Measurements from ENCODE around the gene TBC1D30.

DNA sequence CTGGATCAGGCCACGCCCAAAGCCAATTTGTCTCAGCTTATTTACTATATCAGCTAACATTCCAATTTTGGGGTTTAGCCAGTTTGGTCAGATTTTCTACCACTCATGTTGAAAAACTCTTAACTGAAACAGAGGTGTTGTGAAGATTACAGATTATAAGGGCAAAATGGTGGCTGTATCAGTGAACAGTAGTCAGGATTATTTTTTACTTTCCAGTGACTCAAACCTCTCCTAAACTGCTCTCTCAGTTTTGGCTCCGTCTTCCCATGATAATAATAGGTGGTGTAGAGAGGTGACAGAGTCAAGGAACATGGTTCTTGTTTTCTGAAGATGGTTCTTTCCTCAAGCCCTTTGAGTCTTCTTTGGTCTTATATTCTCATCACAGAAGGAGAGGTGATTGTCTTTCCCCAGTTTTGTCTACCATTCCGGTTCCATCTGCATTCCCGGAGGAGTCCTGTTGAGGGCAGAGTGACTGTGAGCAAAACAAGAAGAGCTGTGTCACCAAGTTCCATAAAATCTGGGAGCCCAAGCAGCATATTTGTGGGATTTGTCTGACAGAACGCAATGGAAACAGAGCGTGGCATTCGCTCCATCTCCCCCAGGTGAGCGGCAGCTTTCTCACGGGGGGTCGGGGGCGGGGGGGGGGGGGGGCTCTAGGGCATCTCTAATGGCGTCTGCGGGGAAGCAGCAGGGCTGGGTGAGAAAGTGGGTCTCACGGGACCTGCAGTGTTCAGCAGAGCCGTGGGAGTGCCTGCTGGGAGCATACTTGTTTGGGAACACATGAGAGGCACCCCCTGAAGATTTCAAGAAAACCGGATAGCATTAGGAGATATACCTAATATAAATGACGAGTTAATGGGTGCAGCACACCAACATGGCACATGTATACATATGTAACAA, 59.1 kb downstream of the TBC1D30 start:
- TF ChIP-seq GLIS3 (CRISPR knock-in tag; IDR thresholded peaks at IDR 0.05) (no peak), CREB5 (CRISPR knock-in tag; IDR thresholded peaks at IDR 0.05; ENCODE audit: low read depth) (no peak), TCF4 (CRISPR knock-in tag; IDR thresholded peaks at IDR 0.05; ENCODE audit: borderline replicate concordance) (no peak), RARB (CRISPR knock-in tag; IDR thresholded peaks at IDR 0.05) (no peak), SNAI2 (CRISPR knock-in tag; IDR thresholded peaks at IDR 0.05) (no peak), CSDC2 (CRISPR knock-in tag; IDR thresholded peaks at IDR 0.05) (no peak), BACH2 (CRISPR knock-in tag; IDR thresholded peaks at IDR 0.05; ENCODE audit: borderline replicate concordance) (no peak), ZC3H10 (CRISPR knock-in tag; IDR thresholded peaks at IDR 0.05) (no peak), ZFP30 (CRISPR knock-in tag; IDR thresholded peaks at IDR 0.05) (no peak), ZNF70 (CRISPR knock-in tag; IDR thresholded peaks at IDR 0.05) (no peak), TOX (CRISPR knock-in tag; IDR thresholded peaks at IDR 0.05; ENCODE audit: borderline replicate concordance) (no peak)
- TF ChIP-seq, protein P1, sequence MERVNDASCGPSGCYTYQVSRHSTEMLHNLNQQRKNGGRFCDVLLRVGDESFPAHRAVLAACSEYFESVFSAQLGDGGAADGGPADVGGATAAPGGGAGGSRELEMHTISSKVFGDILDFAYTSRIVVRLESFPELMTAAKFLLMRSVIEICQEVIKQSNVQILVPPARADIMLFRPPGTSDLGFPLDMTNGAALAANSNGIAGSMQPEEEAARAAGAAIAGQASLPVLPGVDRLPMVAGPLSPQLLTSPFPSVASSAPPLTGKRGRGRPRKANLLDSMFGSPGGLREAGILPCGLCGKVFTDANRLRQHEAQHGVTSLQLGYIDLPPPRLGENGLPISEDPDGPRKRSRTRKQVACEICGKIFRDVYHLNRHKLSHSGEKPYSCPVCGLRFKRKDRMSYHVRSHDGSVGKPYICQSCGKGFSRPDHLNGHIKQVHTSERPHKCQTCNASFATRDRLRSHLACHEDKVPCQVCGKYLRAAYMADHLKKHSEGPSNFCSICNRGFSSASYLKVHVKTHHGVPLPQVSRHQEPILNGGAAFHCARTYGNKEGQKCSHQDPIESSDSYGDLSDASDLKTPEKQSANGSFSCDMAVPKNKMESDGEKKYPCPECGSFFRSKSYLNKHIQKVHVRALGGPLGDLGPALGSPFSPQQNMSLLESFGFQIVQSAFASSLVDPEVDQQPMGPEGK (CRISPR knock-in tag; IDR thresholded peaks at IDR 0.05; ENCODE audit: borderline replicate concordance) = no peak
- TF ChIP-seq, protein P2, sequence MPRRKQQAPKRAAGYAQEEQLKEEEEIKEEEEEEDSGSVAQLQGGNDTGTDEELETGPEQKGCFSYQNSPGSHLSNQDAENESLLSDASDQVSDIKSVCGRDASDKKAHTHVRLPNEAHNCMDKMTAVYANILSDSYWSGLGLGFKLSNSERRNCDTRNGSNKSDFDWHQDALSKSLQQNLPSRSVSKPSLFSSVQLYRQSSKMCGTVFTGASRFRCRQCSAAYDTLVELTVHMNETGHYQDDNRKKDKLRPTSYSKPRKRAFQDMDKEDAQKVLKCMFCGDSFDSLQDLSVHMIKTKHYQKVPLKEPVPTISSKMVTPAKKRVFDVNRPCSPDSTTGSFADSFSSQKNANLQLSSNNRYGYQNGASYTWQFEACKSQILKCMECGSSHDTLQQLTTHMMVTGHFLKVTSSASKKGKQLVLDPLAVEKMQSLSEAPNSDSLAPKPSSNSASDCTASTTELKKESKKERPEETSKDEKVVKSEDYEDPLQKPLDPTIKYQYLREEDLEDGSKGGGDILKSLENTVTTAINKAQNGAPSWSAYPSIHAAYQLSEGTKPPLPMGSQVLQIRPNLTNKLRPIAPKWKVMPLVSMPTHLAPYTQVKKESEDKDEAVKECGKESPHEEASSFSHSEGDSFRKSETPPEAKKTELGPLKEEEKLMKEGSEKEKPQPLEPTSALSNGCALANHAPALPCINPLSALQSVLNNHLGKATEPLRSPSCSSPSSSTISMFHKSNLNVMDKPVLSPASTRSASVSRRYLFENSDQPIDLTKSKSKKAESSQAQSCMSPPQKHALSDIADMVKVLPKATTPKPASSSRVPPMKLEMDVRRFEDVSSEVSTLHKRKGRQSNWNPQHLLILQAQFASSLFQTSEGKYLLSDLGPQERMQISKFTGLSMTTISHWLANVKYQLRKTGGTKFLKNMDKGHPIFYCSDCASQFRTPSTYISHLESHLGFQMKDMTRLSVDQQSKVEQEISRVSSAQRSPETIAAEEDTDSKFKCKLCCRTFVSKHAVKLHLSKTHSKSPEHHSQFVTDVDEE (CRISPR knock-in tag; IDR thresholded peaks at IDR 0.05) = no peak
